Loucy (cell line): Measurements from ENCODE around the gene POMT2.

Experiments used
- H2AFZ ChIP-seq: fragments of 200-600 bp; sonication (generic); 2 replicates; pipeline ENCODE4 v1.6.0; 2016; ENCODE audit warnings: antibody characterized with exemption, mild to moderate bottlenecking, low read length, moderate library complexity
- H3F3A ChIP-seq: fragments of 200-600 bp; 2 replicates; pipeline ENCODE4 v1.6.0; 2016; ENCODE audit warnings: antibody characterized with exemption, low read depth, mild to moderate bottlenecking
- H3K27me3 ChIP-seq: fragments of 200-600 bp; sonication (generic); 2 replicates; pipeline ENCODE4 v1.6.1; 2014; ENCODE audit warnings: low read length, mild to moderate bottlenecking; ENCODE audit not compliant: insufficient read depth, poor library complexity, severe bottlenecking
- H3K36me3 ChIP-seq: fragments of 200-600 bp; sonication (generic); 2 replicates; pipeline ENCODE4 v1.6.1; 2016; ENCODE audit warnings: low read length; ENCODE audit not compliant: insufficient read depth
- H3K4me1 ChIP-seq: fragments of 200-600 bp; sonication (generic); 2 replicates; pipeline ENCODE4 v1.5.1; 2014; ENCODE audit warnings: low read length, mild to moderate bottlenecking; ENCODE audit not compliant: insufficient read depth, poor library complexity, severe bottlenecking
- H3K4me2 ChIP-seq: fragments of 200-600 bp; sonication (generic); 2 replicates; pipeline ENCODE4 v1.6.0; 2014; ENCODE audit warnings: antibody characterized with exemption, low read length, low read depth, mild to moderate bottlenecking; ENCODE audit not compliant: poor library complexity, severe bottlenecking
- H3K4me3 ChIP-seq: fragments of 200-600 bp; sonication (generic); 2 replicates; pipeline ENCODE4 v1.5.1; 2014; ENCODE audit warnings: low read length, mild to moderate bottlenecking, mixed read lengths; ENCODE audit not compliant: poor library complexity, severe bottlenecking
- H3K79me2 ChIP-seq: fragments of 200-600 bp; sonication (generic); 2 replicates; pipeline ENCODE4 v1.6.1; 2014; ENCODE audit warnings: low read length; ENCODE audit not compliant: insufficient read depth
- H3K9ac ChIP-seq: fragments of 200-600 bp; sonication (generic); 2 replicates; pipeline ENCODE4 v1.6.0; 2014; ENCODE audit warnings: mild to moderate bottlenecking, low read depth, low read length, moderate library complexity; ENCODE audit not compliant: poor library complexity, severe bottlenecking
- H3K9me2 ChIP-seq: fragments of 200-600 bp; sonication (generic); replicated peaks from 2 replicates; pipeline ENCODE4 v1.6.1; 2016; ENCODE audit warnings: low read depth, low read length, mixed read lengths
- H3K9me3 ChIP-seq: fragments of 200-600 bp; sonication (generic); 2 replicates; pipeline ENCODE4 v1.6.1; 2014; ENCODE audit warnings: mild to moderate bottlenecking, antibody characterized with exemption, low read length, low read depth; ENCODE audit not compliant: insufficient read depth
- H4K20me1 ChIP-seq: fragments of 200-600 bp; sonication (generic); 2 replicates; pipeline ENCODE4 v1.6.0; 2014; ENCODE audit warnings: antibody characterized with exemption, low read length, mild to moderate bottlenecking; ENCODE audit not compliant: insufficient read depth, poor library complexity, severe bottlenecking
- CTCF ChIP-seq: fragments of 200-600 bp; sonication (generic); conservative IDR thresholded peaks from 2 replicates; pipeline ENCODE4 v1.5.1; 2014; ENCODE audit warnings: mild to moderate bottlenecking, antibody characterized with exemption, low read length
- EZH2phosphoT487 ChIP-seq: fragments of 200-600 bp; IDR thresholded peaks from 2 replicates; pipeline ENCODE4 v1.6.1; 2018; ENCODE audit warnings: antibody characterized with exemption, mild to moderate bottlenecking, moderate library complexity, borderline replicate concordance

POMT2 gene

GRCh38 chr14:77340389-77340788, 19.7 kb upstream of the POMT2 start:
- Histone ChIP-seq H3K36me3 (peaks cover 26% of the 10 kb centered on the region; the same call in 1 of the 2 replicates), H3K4me1 (no peaks in the 10 kb centered on the region)

GRCh38 chr14:77339407-77339806, 18.7 kb upstream of the POMT2 start:
- no peaks in the 10 kb centered on the region for H3K4me1 ChIP-seq
- TF ChIP-seq EZH2phosphoT487 (no peak), CTCF (no peak)
- no peak overlapping the region for H3K9ac ChIP-seq
- no peaks in the 10 kb centered on the region for H3K9me3 ChIP-seq
- peaks cover 26% of the 10 kb centered on the region; the same call in 1 of the 2 replicates for H3K36me3 ChIP-seq
- H3K79me2 ChIP-seq, result no peaks in the 10 kb centered on the region
- H3F3A ChIP-seq, result no peaks in the 10 kb centered on the region
- H4K20me1 ChIP-seq, result no peaks in the 10 kb centered on the region
- no peak overlapping the region for H3K4me2 ChIP-seq
- no peak overlapping the region for H2AFZ ChIP-seq
- no peaks in the 10 kb centered on the region for H3K27me3 ChIP-seq
- H3K4me3 ChIP-seq, result no peak overlapping the region
- H3K9me2 ChIP-seq, result no peaks in the 10 kb centered on the region

More at GRCh38 chr14:77340389-77340788, 19.7 kb upstream of the POMT2 start:
- Histone ChIP-seq H2AFZ (no peak overlapping the region), H3K27me3 (no peaks in the 10 kb centered on the region), H4K20me1 (no peaks in the 10 kb centered on the region), H3F3A (no peaks in the 10 kb centered on the region), H3K9me3 (no peaks in the 10 kb centered on the region), H3K4me2 (no peak overlapping the region), H3K9ac (no peak overlapping the region), H3K4me3 (no peak overlapping the region), H3K79me2 (no peaks in the 10 kb centered on the region), H3K9me2 (no peaks in the 10 kb centered on the region)
- TF ChIP-seq EZH2phosphoT487, result no peak
- TF ChIP-seq CTCF, result no peak

- Histone ChIP-seq H3K4me1 (no peaks in the 10 kb centered on the region), H3F3A (no peaks in the 10 kb centered on the region), H3K27me3 (no peaks in the 10 kb centered on the region), H3K9ac (no peak overlapping the region), H3K4me2 (no peak overlapping the region), H3K9me3 (no peaks in the 10 kb centered on the region), H3K4me3 (no peak overlapping the region), H4K20me1 (no peaks in the 10 kb centered on the region), H3K79me2 (no peaks in the 10 kb centered on the region), H3K9me2 (no peaks in the 10 kb centered on the region), H3K36me3 (peaks cover 22% of the 10 kb centered on the region; the same call in 1 of the 2 replicates), H2AFZ (no peak overlapping the region)
- TF ChIP-seq EZH2phosphoT487 (no peak), CTCF (no peak)
Measured at GRCh38 chr14:77338302-77338701, 17.6 kb upstream of the POMT2 start.
